ENCODE data around the gene BET1. TPM values are rescaled to one million over a fixed set of nuclear protein-coding genes. Genes with fewer than 3 reads are reported as not detected.

BET1 gene
- total and polyA plus RNA-seq, 2 of the 8 experiments (the other 6 are each of a cell fraction or from before 2014, with no cell fraction given): 20.6 to 31.7 TPM

- TF ChIP-seq CBX8 (IDR thresholded peaks at IDR 0.05; ENCODE audit: borderline replicate concordance, low read depth, low read length): no peak
- TF ChIP-seq RFX5 (IDR thresholded peaks at IDR 0.05; ENCODE audit: borderline replicate concordance, low read depth, low read length): no peak
- no peak for TF ChIP-seq CBX5 (IDR thresholded peaks at IDR 0.05; ENCODE audit: low read depth, low read length)
- TF ChIP-seq ATF3 (IDR thresholded peaks at IDR 0.05; ENCODE audit: insufficient read depth, low read depth, low read length): no peak
- no peak for TF ChIP-seq JUN (IDR thresholded peaks at IDR 0.05; ENCODE audit: low read depth, low read length)
- TF ChIP-seq MAX (IDR thresholded peaks at IDR 0.05): no peak
Measured at GRCh38 chr7:93977211-93977950, 26.8 kb downstream of the BET1 start (continued).
